GM12878 (cell line): Measurements from ENCODE around the gene CDK15. TPM values are rescaled to one million over a fixed set of nuclear protein-coding genes. Genes with fewer than 3 reads are reported as not detected.

Source experiments
- ATAC-seq: fragments of 200-7000 bp; cut with Tn5 transposase; 3 replicates; pipeline ENCODE4 v1.9.1; 2020; ENCODE audit warnings: mild to moderate bottlenecking, moderate library complexity
- BruUV-seq: library from RNA; stranded (reverse); fragments of 400-500 nt; replicated peaks from 2 replicates; lab custom pipeline; 2021; lab: Mats Ljungman, UMichigan
- CTCF ChIA-PET: fragments of 300-600 bp; sonication (Branson Sonifier 250); formaldehyde crosslinking; extraction: SDS; loops from one replicate; lab custom pipeline; 2021; ENCODE audit warnings: inconsistent platforms; lab: Yijun Ruan, JAX
- POLR2A ChIA-PET: fragments of 350-600 bp; formaldehyde crosslinking; extraction: SDS; loops from one replicate; lab custom pipeline; 2021; ENCODE audit warnings: inconsistent platforms; lab: Charles Lee
- RAD21 ChIA-PET: fragments of 300-600 bp; sonication (Branson Sonifier 250); formaldehyde crosslinking; loops from one replicate; lab custom pipeline; 2023; ENCODE audit warnings: antibody characterized with exemption; ENCODE audit not compliant: unreplicated experiment; lab: Charles Lee
- SMC1A ChIA-PET: fragments of 300-600 bp; sonication (Branson Sonifier 250); formaldehyde crosslinking; loops from one replicate; lab custom pipeline; 2023; ENCODE audit not compliant: unreplicated experiment, uncharacterized antibody; lab: Charles Lee
- DNase-seq: peaks from one replicate; pipeline ENCODE4 v3.0.0-alpha.2; 2011; ENCODE audit warnings: low read depth, low spot score
- FAIRE-seq: peaks from 3 replicates; lab custom pipeline; 2011; peaks lifted over from hg19 to GRCh38; lab: Jason Lieb, UNC
- H2AFZ ChIP-seq: 2 replicates; pipeline ENCODE4 v1.6.0; 2011; ENCODE audit warnings: low read depth, low read length, control low read depth; ENCODE audit not compliant: control insufficient read depth
- H3K27ac ChIP-seq: 2 replicates; pipeline ENCODE4 v1.5.1; 2011; ENCODE audit warnings: control low read depth; ENCODE audit not compliant: control insufficient read depth, insufficient read depth
- H3K27me3 ChIP-seq, 2 experiments: replicated peaks in 1 of 2; 2 replicates each; pipeline versions ENCODE4 v1.6.0 to v1.6.1; 2011; ENCODE audit warnings: low read length in 1 of 2; ENCODE audit not compliant: control insufficient read depth in 2 of 2, insufficient read depth in 2 of 2
- H3K36me3 ChIP-seq, 2 experiments: 2 replicates each; pipeline ENCODE4 v1.5.1; 2011; ENCODE audit warnings: low read length in 1 of 2; ENCODE audit not compliant: control insufficient read depth in 2 of 2, insufficient read depth in 2 of 2
- H3K4me1 ChIP-seq: 2 replicates; pipeline ENCODE4 v1.6.1; 2011; ENCODE audit warnings: mild to moderate bottlenecking, low read length, moderate library complexity, mixed read lengths; ENCODE audit not compliant: control insufficient read depth, insufficient read depth
- H3K4me2 ChIP-seq: 2 replicates; pipeline ENCODE4 v1.6.0; 2011; ENCODE audit warnings: control low read depth; ENCODE audit not compliant: control insufficient read depth, insufficient read depth
- H3K4me3 ChIP-seq: fragments of 200-600 bp; sonication (generic); 2 replicates; pipeline ENCODE4 v1.5.1; 2016
- H3K79me2 ChIP-seq: 2 replicates; pipeline ENCODE4 v1.6.0; 2011; ENCODE audit warnings: low read length; ENCODE audit not compliant: control insufficient read depth, insufficient read depth
- H3K9ac ChIP-seq: 2 replicates; pipeline ENCODE4 v1.8.0; 2011; ENCODE audit warnings: low read length, control low read depth, mixed read lengths; ENCODE audit not compliant: control insufficient read depth, insufficient read depth
- H3K9me3 ChIP-seq: replicated peaks from 3 replicates; pipeline ENCODE4 v1.5.1; 2011; ENCODE audit warnings: mild to moderate bottlenecking, low read length; ENCODE audit not compliant: control insufficient read depth, insufficient read depth
- H4K20me1 ChIP-seq: 2 replicates; pipeline ENCODE4 v1.6.0; 2011; ENCODE audit not compliant: control insufficient read depth, insufficient read depth
- ASH2L ChIP-seq: fragments of 300-600, 200-600 bp; sonication (generic); IDR thresholded peaks from 2 replicates; pipeline ENCODE4 v1.6.1; 2017; ENCODE audit warnings: low read depth, mild to moderate bottlenecking, borderline replicate concordance
- BMI1 ChIP-seq: fragments of 450-650 bp; IDR thresholded peaks from 2 replicates; pipeline ENCODE4 v1.6.1; 2016; ENCODE audit warnings: mild to moderate bottlenecking, moderate library complexity, borderline replicate concordance
- CBX3 ChIP-seq: fragments of 200-600 bp; sonication (generic); IDR thresholded peaks from 2 replicates; pipeline ENCODE4 v1.6.1; 2016; ENCODE audit warnings: low read depth, borderline replicate concordance
- E4F1 ChIP-seq: fragments of 450-650 bp; IDR thresholded peaks from 2 replicates; pipeline ENCODE4 v1.6.1; 2018; ENCODE audit warnings: borderline replicate concordance, mild to moderate bottlenecking; ENCODE audit not compliant: partially characterized antibody
- EED ChIP-seq: sonication (generic); IDR thresholded peaks from 2 replicates; pipeline ENCODE4 v1.6.1; 2016; ENCODE audit warnings: antibody characterized with exemption, low read depth
- EZH2 ChIP-seq: IDR thresholded peaks from 2 replicates; pipeline ENCODE4 v1.6.1; 2012; ENCODE audit warnings: low read depth, mild to moderate bottlenecking, control low read depth, inconsistent platforms, low read length, borderline replicate concordance; ENCODE audit not compliant: control insufficient read depth
- HDAC2 ChIP-seq: fragments of 200-600 bp; sonication (generic); IDR thresholded peaks from 2 replicates; pipeline ENCODE4 v1.6.1; 2017
- HSF1 ChIP-seq: fragments of 150-350 bp; IDR thresholded peaks from 2 replicates; pipeline ENCODE4 v1.6.1; 2014; ENCODE audit warnings: mild to moderate bottlenecking, low read depth, low read length
- MTA2 ChIP-seq: fragments of 450-650 bp; IDR thresholded peaks from 2 replicates; pipeline ENCODE4 v1.6.1; 2016; ENCODE audit warnings: low read depth, mild to moderate bottlenecking, moderate library complexity
- NR2C1 ChIP-seq: fragments of 450-650 bp; IDR thresholded peaks from 2 replicates; pipeline ENCODE4 v1.6.1; 2017; ENCODE audit warnings: antibody characterized with exemption, mild to moderate bottlenecking, moderate library complexity
- NR2C2 ChIP-seq: IDR thresholded peaks from 2 replicates; pipeline ENCODE4 v1.6.1; 2011; ENCODE audit warnings: borderline replicate concordance, low read depth; ENCODE audit not compliant: control insufficient read depth, insufficient read length
- POLR2A ChIP-seq: IDR thresholded peaks from 2 replicates; pipeline ENCODE4 v1.6.1; 2011; ENCODE audit warnings: low read depth, mild to moderate bottlenecking, low read length
- POLR2AphosphoS5 ChIP-seq: IDR thresholded peaks from 2 replicates; pipeline ENCODE4 v1.6.1; 2011; ENCODE audit warnings: mild to moderate bottlenecking, low read length, inconsistent platforms
- POU2F2 ChIP-seq: IDR thresholded peaks from 3 replicates; pipeline ENCODE4 v1.6.1; 2011; ENCODE audit warnings: low read depth, mild to moderate bottlenecking, low read length, borderline replicate concordance
- RCOR1 ChIP-seq: conservative IDR thresholded peaks from 2 replicates; pipeline ENCODE4 v1.6.1; 2012; ENCODE audit warnings: low read depth, low read length, improper control_type of control experiment
- SUPT20H ChIP-seq: IDR thresholded peaks from 2 replicates; pipeline ENCODE4 v1.6.1; 2011; ENCODE audit warnings: low read depth, mild to moderate bottlenecking, low read length, moderate library complexity, borderline replicate concordance; ENCODE audit not compliant: control insufficient read depth
- TCF3 ChIP-seq: IDR thresholded peaks from 2 replicates; pipeline ENCODE4 v1.6.1; 2012; ENCODE audit warnings: low read depth, mild to moderate bottlenecking, low read length, borderline replicate concordance; ENCODE audit not compliant: insufficient read depth
- ZBED1 ChIP-seq: IDR thresholded peaks from 2 replicates; pipeline ENCODE4 v1.6.1; 2016; ENCODE audit warnings: borderline replicate concordance
- ZSCAN29 ChIP-seq: fragments of 450-650 bp; IDR thresholded peaks from 2 replicates; pipeline ENCODE4 v1.6.1; 2017; ENCODE audit warnings: mild to moderate bottlenecking, moderate library complexity
- WGBS: methylation state at CpG from one replicate; pipeline ENCODE4 v1.1.6; 2016; ENCODE audit warnings: low lambda C conversion rate; ENCODE audit not compliant: insufficient replicate concordance, insufficient coverage; ENCODE audit errors: missing lambda C conversion rate; 5-methylcytosine and 5-hydroxymethylcytosine counted together
- in situ Hi-C: fragments of 300-500 bp; cut with MboI; formaldehyde crosslinking; loops from 9 replicates; pipeline ENCODE4 v1.14.3; 2018; ENCODE audit warnings: mixed read lengths
- intact Hi-C: fragments of 100-400 bp; cut with micrococcal nuclease; formaldehyde crosslinking; loops from one replicate; pipeline ENCODE4 v1.14.2; 2022; ENCODE audit not compliant: unreplicated experiment
- polyA plus RNA-seq, 11 experiments: library from polyadenylated mRNA; depleted of rRNA in 4 of 11; unstranded in 6 of 11; stranded (reverse) in 5 of 11; fragments of >200 nt; fragmentation: Nextera tagmentation in 4 of 11; fragmentation: Illumina TruSeq in 1 of 11; extraction: Ambion mirVana in 4 of 11; extraction: Trizol in 1 of 11; gene quantifications; 1 replicate in 1 of 11; 2 replicates in 10 of 11; pipeline versions ENCODE4 v1.2.1 to v1.2.3, GENCODE V29; 2011 to 2016; ENCODE audit warnings: inconsistent platforms in 2 of 11, missing spikeins in 2 of 11, low read depth in 1 of 11
- total RNA-seq, 4 experiments: library from RNA; depleted of rRNA in 3 of 4; stranded (reverse); fragments of >200 nt in 3 of 4; fragmentation: Illumina TruSeq in 1 of 4; extraction: Trizol in 1 of 4; gene quantifications; 2 replicates each; pipeline versions ENCODE4 v1.2.1 to v1.2.3, GENCODE V29; 2013 to 2021

CDK15 gene
- total and polyA plus RNA-seq, 10 of the 15 experiments (the other 5 are each of a cell fraction or from before 2014, with no cell fraction given) = 0.01 to 0.04 TPM; not detected in 8

- no peak for FAIRE-seq
- Histone ChIP-seq H3K79me2 (no peaks in the 10 kb centered on the region), H3K27ac (no peak overlapping the region), H3K9ac (no peak overlapping the region), H3K4me1 (no peaks in the 10 kb centered on the region), H3K27me3 (no peaks in the 10 kb centered on the region), H2AFZ (no peak overlapping the region), H4K20me1 (no peaks in the 10 kb centered on the region), H3K36me3 (no peaks in the 10 kb centered on the region), H3K4me2 (no peak overlapping the region), H3K4me3 (no peak overlapping the region), H3K9me3 (no peaks in the 10 kb centered on the region)
- 0% methylated on average over 2 of the region's 2 CpGs for WGBS
- DNase-seq = no peak
- intact Hi-C loops = no loop called here
- ATAC-seq = no peak
- no TSS peak for BruUV-seq
- CTCF ChIA-PET = interaction anchor here (1.1 kb wide), 1 partner anchor 10 kb away, joined by 3 read pairs; the partner anchor contains the start of gene ALS2
- RAD21 ChIA-PET = no interaction called here
- in situ Hi-C loops = no loop called here
- SMC1A ChIA-PET = no interaction called here
- no peak for TF ChIP-seq BMI1
- TF ChIP-seq MTA2 = no peak
- no peak for TF ChIP-seq E4F1
- no peak for TF ChIP-seq ZSCAN29
- no peak for TF ChIP-seq POLR2A
- TF ChIP-seq EED = no peak
- TF ChIP-seq EZH2 = no peak
- no peak for TF ChIP-seq TCF3
- no peak for TF ChIP-seq POU2F2
- TF ChIP-seq NR2C1 = no peak
- no peak for TF ChIP-seq HDAC2
- no peak for TF ChIP-seq SUPT20H
- TF ChIP-seq HSF1 = no peak
- no peak for TF ChIP-seq RCOR1
- no peak for TF ChIP-seq NR2C2
- TF ChIP-seq ASH2L = no peak
- no peak for TF ChIP-seq POLR2AphosphoS5
- TF ChIP-seq ZBED1 = no peak
- TF ChIP-seq CBX3 = no peak
- POLR2A ChIA-PET = no interaction called here
Measured at GRCh38 chr2:201790989-201791388, 15.3 kb upstream of the CDK15 start.
